NCI-H187 (cell line): ENCODE results near the gene EGR4.

Source experiments
- DNase-seq, 2 experiments: peaks; one replicate each; lab custom pipeline; 2025; lab: John Stamatoyannopoulos, UW

Gene EGR4

GRCh38 chr2:73290049-73290839 lies 3.1 kb downstream of the EGR4 start:
- no peak for DNase-seq

GRCh38 chr2:73289304-73289703 lies 4.0 kb downstream of the EGR4 start:
- no peak for DNase-seq

- DNase-seq = no peak
Observed at GRCh38 chr2:73286134-73286655, 7.2 kb downstream of the EGR4 start.

GRCh38 chr2:73285159-73285739 lies 8.1 kb downstream of the EGR4 start:
- no peak for DNase-seq

- DNase-seq = peak in 1 of 2 experiments; percentile 17
Observed at GRCh38 chr2:73284296-73285158, 8.8 kb downstream of the EGR4 start, which contains the start of gene FBXO41. Gene FBXO41, minus strand, starts transcription at chr2:73284478. Its CDS starts 14,848 bp downstream, at chr2:73269630.

- DNase-seq = no peak
Observed at GRCh38 chr2:73283545-73284295, 9.6 kb downstream of the EGR4 start.

- DNase-seq = no peak
Observed at GRCh38 chr2:73282924-73283544, 10.3 kb downstream of the EGR4 start.

GRCh38 chr2:73281244-73281643 lies 12.1 kb downstream of the EGR4 start:
- no peak for DNase-seq

GRCh38 chr2:73279852-73280251 lies 13.5 kb downstream of the EGR4 start:
- no peak for DNase-seq

GRCh38 chr2:73272270-73272669 lies 21.1 kb downstream of the EGR4 start:
- DNase-seq = no peak

GRCh38 chr2:73269686-73270465 lies 23.5 kb downstream of the EGR4 start:
- DNase-seq = no peak

- peak in 1 of 2 experiments; percentile 61 for DNase-seq
Observed at GRCh38 chr2:73268830-73269685, 24.3 kb downstream of the EGR4 start.

GRCh38 chr2:73268366-73268829 lies 24.9 kb downstream of the EGR4 start:
- DNase-seq = no peak

GRCh38 chr2:73267008-73267407 lies 26.3 kb downstream of the EGR4 start:
- no peak for DNase-seq

- DNase-seq = no peak
Observed at GRCh38 chr2:73266061-73266901, 27.1 kb downstream of the EGR4 start.

GRCh38 chr2:73265298-73266060 lies 27.9 kb downstream of the EGR4 start:
- no peak for DNase-seq

GRCh38 chr2:73264783-73265182 lies 28.6 kb downstream of the EGR4 start:
- DNase-seq = no peak

- no peak for DNase-seq
Observed at GRCh38 chr2:73264332-73264606, 29.1 kb downstream of the EGR4 start.
